ENCODE measurements around the gene IKZF4.
"Not testable (repeated sequence)": the region's sequence is repeated elsewhere in the genome, so short reads cannot be mapped to it uniquely, and the experiment has no call there.

DNA sequence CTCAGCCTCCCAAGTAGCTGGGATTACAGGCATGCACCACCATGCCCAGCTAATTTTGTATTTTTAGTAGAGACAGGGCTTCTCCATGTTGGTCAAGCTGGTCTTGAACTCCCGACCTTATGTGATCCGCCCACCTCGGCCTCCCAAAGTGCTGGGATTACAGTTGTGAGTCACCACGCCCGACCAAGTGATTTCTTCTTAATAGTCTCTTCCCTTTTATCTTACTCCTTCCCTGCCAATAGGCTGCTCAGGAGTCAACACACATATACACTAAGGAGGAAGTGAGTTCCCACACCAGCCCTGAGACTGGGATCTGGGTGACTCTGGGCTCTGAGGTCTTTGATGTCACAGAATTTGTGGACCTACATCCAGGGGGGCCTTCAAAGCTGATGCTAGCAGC lies 17.5 kb upstream of the IKZF4 start:
- TF ChIP-seq, protein P1, sequence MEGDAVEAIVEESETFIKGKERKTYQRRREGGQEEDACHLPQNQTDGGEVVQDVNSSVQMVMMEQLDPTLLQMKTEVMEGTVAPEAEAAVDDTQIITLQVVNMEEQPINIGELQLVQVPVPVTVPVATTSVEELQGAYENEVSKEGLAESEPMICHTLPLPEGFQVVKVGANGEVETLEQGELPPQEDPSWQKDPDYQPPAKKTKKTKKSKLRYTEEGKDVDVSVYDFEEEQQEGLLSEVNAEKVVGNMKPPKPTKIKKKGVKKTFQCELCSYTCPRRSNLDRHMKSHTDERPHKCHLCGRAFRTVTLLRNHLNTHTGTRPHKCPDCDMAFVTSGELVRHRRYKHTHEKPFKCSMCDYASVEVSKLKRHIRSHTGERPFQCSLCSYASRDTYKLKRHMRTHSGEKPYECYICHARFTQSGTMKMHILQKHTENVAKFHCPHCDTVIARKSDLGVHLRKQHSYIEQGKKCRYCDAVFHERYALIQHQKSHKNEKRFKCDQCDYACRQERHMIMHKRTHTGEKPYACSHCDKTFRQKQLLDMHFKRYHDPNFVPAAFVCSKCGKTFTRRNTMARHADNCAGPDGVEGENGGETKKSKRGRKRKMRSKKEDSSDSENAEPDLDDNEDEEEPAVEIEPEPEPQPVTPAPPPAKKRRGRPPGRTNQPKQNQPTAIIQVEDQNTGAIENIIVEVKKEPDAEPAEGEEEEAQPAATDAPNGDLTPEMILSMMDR (IDR thresholded peaks at IDR 0.05): not testable (repeated sequence)
- TF ChIP-seq EZH2 (IDR thresholded peaks at IDR 0.05; ENCODE audit: borderline replicate concordance, insufficient read depth, low read depth, low read length, poor library complexity, severe bottlenecking): not testable (repeated sequence)
